Measurements from ENCODE around the gene TIMM23. TPM values are rescaled to one million over a fixed set of nuclear protein-coding genes. Genes with fewer than 3 reads are reported as not detected.

Gene TIMM23, protein sequence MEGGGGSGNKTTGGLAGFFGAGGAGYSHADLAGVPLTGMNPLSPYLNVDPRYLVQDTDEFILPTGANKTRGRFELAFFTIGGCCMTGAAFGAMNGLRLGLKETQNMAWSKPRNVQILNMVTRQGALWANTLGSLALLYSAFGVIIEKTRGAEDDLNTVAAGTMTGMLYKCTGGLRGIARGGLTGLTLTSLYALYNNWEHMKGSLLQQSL
- 52.2 and 69.6 TPM in 2 replicates for total RNA-seq

DNA sequence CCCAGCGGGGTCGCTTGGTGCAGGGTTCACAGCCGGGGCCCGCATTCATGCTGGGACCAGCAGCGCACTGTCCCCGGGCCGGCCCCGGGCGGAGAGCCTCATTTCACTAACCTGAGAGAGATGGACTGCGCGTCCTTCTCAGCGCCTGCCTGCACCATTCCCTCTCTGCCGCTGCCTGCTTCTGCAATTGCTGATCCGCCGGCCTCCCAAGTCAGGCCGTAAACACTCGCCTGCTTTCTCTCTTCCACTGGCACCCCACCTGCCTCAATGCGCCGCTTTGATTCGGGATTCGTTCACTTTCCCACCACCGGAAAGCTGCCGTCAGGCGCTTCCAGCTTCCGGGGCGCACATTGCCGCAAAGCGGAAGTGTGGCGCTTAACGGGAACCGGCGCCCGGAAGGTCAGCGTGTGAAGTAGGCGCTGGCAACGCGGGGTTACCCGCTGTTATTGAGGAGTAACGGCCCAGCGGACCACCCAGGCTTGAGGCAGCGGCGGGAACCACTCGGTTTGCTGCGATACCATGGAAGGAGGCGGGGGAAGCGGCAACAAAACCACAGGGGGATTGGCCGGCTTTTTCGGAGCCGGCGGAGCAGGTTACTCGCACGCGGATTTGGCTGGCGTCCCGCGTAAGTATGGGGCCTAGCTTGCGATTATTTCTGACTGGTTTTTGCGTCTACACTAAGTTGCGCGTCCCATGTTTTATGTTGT, at the start of gene TIMM23:
TIMM23 (plus strand) TSS at position 384 of the 707 bp plus-strand sequence; CDS start at position 520, 136 bp downstream.

GRCh38 chr10:46030091-46030937, 58.0 kb downstream of the TIMM23 start, which contains the start of gene NCOA4:
Gene NCOA4 (minus strand): TSS chr10:46030623. CDS start chr10:46016680, 13,943 bp downstream.

GRCh38 chr10:46046261-46046660, 74.0 kb downstream of the TIMM23 start, which contains the start of gene MSMB:
Gene MSMB (minus strand): TSS chr10:46046269. CDS start chr10:46046237, 32 bp downstream.

Small RNA genes within 50 kb of the gene (small RNA-seq; reads per million reads assigned to genes)
- not detected for gene SNORA74C-1

Other genes starting within 250 kb of the TIMM23 start
- gene WASHC2C, start 245.2 kb upstream of the TIMM23 start, total RNA-seq: 33.6 and 36.3 TPM in 2 replicates
- gene AGAP4, start 125.0 kb upstream of the TIMM23 start, total RNA-seq: 3.3 and 4.5 TPM in 2 replicates
- gene NCOA4, start 58.1 kb downstream of the TIMM23 start, total RNA-seq: 229 and 238 TPM in 2 replicates
- not detected in 2 replicates for gene MSMB, start 73.8 kb downstream of the TIMM23 start, total RNA-seq